Measurements from ENCODE around the gene FAM216A. TPM values are rescaled to one million over a fixed set of nuclear protein-coding genes. Genes with fewer than 3 reads are reported as not detected.
"Not testable (repeated sequence)": the region's sequence is repeated elsewhere in the genome, so short reads cannot be mapped to it uniquely, and the experiment has no call there.

FAM216A gene
- polyA plus RNA-seq, 3 donors: 16.3 to 18.1 (median 17.1) TPM

- no peak for DNase-seq (ENCODE audit: extremely low read depth in 1 of 11, low read depth in 9 of 11, low spot score in 4 of 11)
These were observed 3.6 kb upstream of the FAM216A start for GRCh38 chr12:110465024-110465423.

- not testable (repeated sequence) for DNase-seq (ENCODE audit: extremely low read depth in 1 of 11, low read depth in 9 of 11, low spot score in 4 of 11)
These were observed 2.9 kb upstream of the FAM216A start for GRCh38 chr12:110465765-110466164.

- no peak for DNase-seq (ENCODE audit: extremely low read depth in 1 of 11, low read depth in 9 of 11, low spot score in 4 of 11)
These were observed 1.9 kb upstream of the FAM216A start for GRCh38 chr12:110466791-110467190.

- DNase-seq (ENCODE audit: extremely low read depth in 1 of 11, low read depth in 9 of 11, low spot score in 4 of 11): peak in 1 of 11 donors; percentile 2
These were observed 815 bp upstream of the FAM216A start for GRCh38 chr12:110467847-110468213.

GRCh38 chr12:110475426-110475825 is 6.8 kb downstream of the FAM216A start:
- DNase-seq (ENCODE audit: extremely low read depth in 1 of 11, low read depth in 9 of 11, low spot score in 4 of 11): no peak

GRCh38 chr12:110498984-110499706 is 30.5 kb downstream of the FAM216A start:
- DNase-seq (ENCODE audit: extremely low read depth in 1 of 11, low read depth in 9 of 11, low spot score in 4 of 11): no peak

- peak in 6 of 11 donors; percentile 6 to 19 (median 14) for DNase-seq (ENCODE audit: extremely low read depth in 1 of 11, low read depth in 9 of 11, low spot score in 4 of 11)
These were observed 32.7 kb downstream of the FAM216A start for GRCh38 chr12:110501399-110501751.

- peak; percentile 94 to 98 (median 97) for DNase-seq (ENCODE audit: extremely low read depth in 1 of 11, low read depth in 9 of 11, low spot score in 4 of 11)
These were observed 33.4 kb downstream of the FAM216A start, which contains the start of the genes RAD9B and VPS29 for GRCh38 chr12:110501752-110502738. Gene RAD9B, plus strand, starts transcription at chr12:110502331. Its CDS starts 7 bp downstream, at chr12:110502338. Gene VPS29, minus strand, starts transcription at chr12:110502111. Its CDS starts 60 bp downstream, at chr12:110502051.

- DNase-seq (ENCODE audit: extremely low read depth in 1 of 11, low read depth in 9 of 11, low spot score in 4 of 11): no peak
These were observed 34.8 kb downstream of the FAM216A start for GRCh38 chr12:110503432-110503831.

GRCh38 chr12:110505332-110505731 is 36.7 kb downstream of the FAM216A start:
- DNase-seq (ENCODE audit: extremely low read depth in 1 of 11, low read depth in 9 of 11, low spot score in 4 of 11): no peak

GRCh38 chr12:110508071-110508586 is 39.5 kb downstream of the FAM216A start:
- DNase-seq (ENCODE audit: extremely low read depth in 1 of 11, low read depth in 9 of 11, low spot score in 4 of 11): no peak

- no peak for DNase-seq (ENCODE audit: extremely low read depth in 1 of 11, low read depth in 9 of 11, low spot score in 4 of 11)
These were observed 45.2 kb downstream of the FAM216A start for GRCh38 chr12:110513842-110514241.

- no peak for DNase-seq (ENCODE audit: extremely low read depth in 1 of 11, low read depth in 9 of 11, low spot score in 4 of 11)
These were observed 45.7 kb downstream of the FAM216A start for GRCh38 chr12:110514363-110514762.

- DNase-seq (ENCODE audit: extremely low read depth in 1 of 11, low read depth in 9 of 11, low spot score in 4 of 11): no peak
These were observed 48.4 kb downstream of the FAM216A start for GRCh38 chr12:110516995-110517394.

GRCh38 chr12:110518014-110518413 is 49.4 kb downstream of the FAM216A start:
- not testable (repeated sequence) for DNase-seq (ENCODE audit: extremely low read depth in 1 of 11, low read depth in 9 of 11, low spot score in 4 of 11)

GRCh38 chr12:110520876-110521712 is 52.4 kb downstream of the FAM216A start:
- not testable (repeated sequence) for DNase-seq (ENCODE audit: extremely low read depth in 1 of 11, low read depth in 9 of 11, low spot score in 4 of 11)

- no peak for DNase-seq (ENCODE audit: extremely low read depth in 1 of 11, low read depth in 9 of 11, low spot score in 4 of 11)
These were observed 59.7 kb downstream of the FAM216A start for GRCh38 chr12:110528277-110528839.

GRCh38 chr12:110530511-110530910 is 61.9 kb downstream of the FAM216A start:
- DNase-seq (ENCODE audit: extremely low read depth in 1 of 11, low read depth in 9 of 11, low spot score in 4 of 11): no peak
